ENCODE data around the gene CFAP77.

CFAP77 gene

GRCh38 chr9:132472599-132472998 is 62.6 kb downstream of the CFAP77 start:
- Histone ChIP-seq H3K27ac (no peak overlapping the region), H3K36me3 (ENCODE audit: insufficient read depth) (no peaks in the 10 kb centered on the region), H3K4me1 (ENCODE audit: low read depth, poor library complexity, severe bottlenecking) (peaks cover 5% of the 10 kb centered on the region), H3K4me3 (IDR thresholded peaks at IDR 0.05; ENCODE audit: insufficient read depth, low read depth, low read length) (no peak overlapping the region), H3K4me2 (no peak overlapping the region), H2AFZ (ENCODE audit: low read depth) (no peak overlapping the region), H3K79me2 (ENCODE audit: insufficient read depth, low read depth) (no peaks in the 10 kb centered on the region), H3K9ac (no peak overlapping the region), H3K27me3 (ENCODE audit: insufficient read depth, low read depth) (peaks cover 19% of the 10 kb centered on the region; the same call in 1 of the 2 replicates), H4K20me1 (ENCODE audit: insufficient read depth) (no peaks in the 10 kb centered on the region)
- TF ChIP-seq, protein P1, sequence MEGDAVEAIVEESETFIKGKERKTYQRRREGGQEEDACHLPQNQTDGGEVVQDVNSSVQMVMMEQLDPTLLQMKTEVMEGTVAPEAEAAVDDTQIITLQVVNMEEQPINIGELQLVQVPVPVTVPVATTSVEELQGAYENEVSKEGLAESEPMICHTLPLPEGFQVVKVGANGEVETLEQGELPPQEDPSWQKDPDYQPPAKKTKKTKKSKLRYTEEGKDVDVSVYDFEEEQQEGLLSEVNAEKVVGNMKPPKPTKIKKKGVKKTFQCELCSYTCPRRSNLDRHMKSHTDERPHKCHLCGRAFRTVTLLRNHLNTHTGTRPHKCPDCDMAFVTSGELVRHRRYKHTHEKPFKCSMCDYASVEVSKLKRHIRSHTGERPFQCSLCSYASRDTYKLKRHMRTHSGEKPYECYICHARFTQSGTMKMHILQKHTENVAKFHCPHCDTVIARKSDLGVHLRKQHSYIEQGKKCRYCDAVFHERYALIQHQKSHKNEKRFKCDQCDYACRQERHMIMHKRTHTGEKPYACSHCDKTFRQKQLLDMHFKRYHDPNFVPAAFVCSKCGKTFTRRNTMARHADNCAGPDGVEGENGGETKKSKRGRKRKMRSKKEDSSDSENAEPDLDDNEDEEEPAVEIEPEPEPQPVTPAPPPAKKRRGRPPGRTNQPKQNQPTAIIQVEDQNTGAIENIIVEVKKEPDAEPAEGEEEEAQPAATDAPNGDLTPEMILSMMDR (conservative IDR thresholded peaks at IDR 0.05; ENCODE audit: low read depth, low read length) = no peak

GRCh38 chr9:132474253-132474652 is 64.2 kb downstream of the CFAP77 start:
- Histone ChIP-seq H3K79me2 (ENCODE audit: insufficient read depth, low read depth) (no peaks in the 10 kb centered on the region), H3K9ac (no peak overlapping the region), H3K4me1 (ENCODE audit: low read depth, poor library complexity, severe bottlenecking) (peaks cover 7% of the 10 kb centered on the region), H3K27me3 (ENCODE audit: insufficient read depth, low read depth) (peaks cover 24% of the 10 kb centered on the region; the same call in 1 of the 2 replicates), H3K36me3 (ENCODE audit: insufficient read depth) (no peaks in the 10 kb centered on the region), H3K27ac (no peak overlapping the region), H4K20me1 (ENCODE audit: insufficient read depth) (no peaks in the 10 kb centered on the region), H3K4me2 (no peak overlapping the region), H2AFZ (ENCODE audit: low read depth) (no peak overlapping the region), H3K4me3 (IDR thresholded peaks at IDR 0.05; ENCODE audit: insufficient read depth, low read depth, low read length) (no peak overlapping the region)
- TF ChIP-seq, protein P1 (conservative IDR thresholded peaks at IDR 0.05; ENCODE audit: low read depth, low read length) = no peak

DNA sequence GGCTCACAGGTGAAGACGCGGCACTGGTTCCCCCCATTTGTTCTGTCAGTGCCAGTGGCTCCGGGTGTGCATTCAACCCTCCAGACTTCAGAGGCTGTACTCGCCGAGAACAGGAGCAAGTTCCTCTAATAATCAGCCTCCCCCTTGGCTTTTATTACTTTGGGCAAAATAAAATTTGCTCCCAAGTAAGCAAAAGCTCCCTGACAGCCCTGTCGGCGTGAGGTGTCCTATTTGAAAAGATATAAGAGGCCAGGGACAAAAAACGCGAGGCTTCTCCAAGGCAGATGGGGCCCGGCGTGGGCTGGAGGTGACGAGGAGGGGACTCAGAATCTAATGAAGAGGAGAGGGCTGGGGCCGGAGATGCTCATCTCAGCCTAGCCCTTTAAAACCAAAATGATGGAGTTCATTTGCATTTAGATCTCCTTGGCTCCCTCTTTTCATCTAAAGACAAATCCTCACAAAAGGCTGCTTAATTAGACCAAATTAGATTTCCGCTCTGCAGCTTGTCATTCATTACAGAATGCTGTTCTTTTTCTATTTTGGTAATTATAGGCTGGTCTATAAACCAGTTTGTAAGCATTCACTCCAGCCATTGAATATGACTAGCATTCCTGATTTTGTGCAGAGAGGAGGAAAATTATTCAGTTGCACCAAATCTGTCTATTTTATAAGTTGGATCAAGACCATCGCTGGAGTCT is 68.5 kb downstream of the CFAP77 start:
- H3K9ac ChIP-seq = no peak overlapping the region
- no peaks in the 10 kb centered on the region for H4K20me1 ChIP-seq (ENCODE audit: insufficient read depth)
- peaks cover 24% of the 10 kb centered on the region; the same call in 1 of the 2 replicates for H3K27me3 ChIP-seq (ENCODE audit: insufficient read depth, low read depth)
- H3K36me3 ChIP-seq (ENCODE audit: insufficient read depth) = no peaks in the 10 kb centered on the region
- TF ChIP-seq, protein P1 (conservative IDR thresholded peaks at IDR 0.05; ENCODE audit: low read depth, low read length) = no peak
- no peak overlapping the region for H2AFZ ChIP-seq (ENCODE audit: low read depth)
- no peaks in the 10 kb centered on the region for H3K79me2 ChIP-seq (ENCODE audit: insufficient read depth, low read depth)
- no peak overlapping the region for H3K27ac ChIP-seq
- peaks cover 5% of the 10 kb centered on the region for H3K4me1 ChIP-seq (ENCODE audit: low read depth, poor library complexity, severe bottlenecking)
- H3K4me2 ChIP-seq = no peak overlapping the region
- H3K4me3 ChIP-seq (IDR thresholded peaks at IDR 0.05; ENCODE audit: insufficient read depth, low read depth, low read length) = no peak overlapping the region

- Histone ChIP-seq H4K20me1 (ENCODE audit: insufficient read depth) (no peaks in the 10 kb centered on the region), H3K9ac (no peak overlapping the region), H3K36me3 (ENCODE audit: insufficient read depth) (no peaks in the 10 kb centered on the region), H3K4me2 (no peak overlapping the region), H3K4me3 (IDR thresholded peaks at IDR 0.05; ENCODE audit: insufficient read depth, low read depth, low read length) (no peak overlapping the region), H3K4me1 (ENCODE audit: low read depth, poor library complexity, severe bottlenecking) (peaks cover 5% of the 10 kb centered on the region), H3K79me2 (ENCODE audit: insufficient read depth, low read depth) (no peaks in the 10 kb centered on the region), H2AFZ (ENCODE audit: low read depth) (no peak overlapping the region), H3K27ac (no peak overlapping the region), H3K27me3 (ENCODE audit: insufficient read depth, low read depth) (peaks cover 19% of the 10 kb centered on the region; the same call in 1 of the 2 replicates)
- TF ChIP-seq, protein P1 (conservative IDR thresholded peaks at IDR 0.05; ENCODE audit: low read depth, low read length) = no peak
Observed at GRCh38 chr9:132479733-132480132, 69.7 kb downstream of the CFAP77 start.

Measured in KMS-11 (cell line).